ENCODE results near the gene SYT8. TPM values are rescaled to one million over a fixed set of nuclear protein-coding genes. Genes with fewer than 3 reads are reported as not detected.
A peak's percentile ranks its signal among the peaks of the same experiment; 100 is the strongest.

The SYT8 gene
- total RNA-seq, 1 donor from 2014 or later, result not detected

DNA sequence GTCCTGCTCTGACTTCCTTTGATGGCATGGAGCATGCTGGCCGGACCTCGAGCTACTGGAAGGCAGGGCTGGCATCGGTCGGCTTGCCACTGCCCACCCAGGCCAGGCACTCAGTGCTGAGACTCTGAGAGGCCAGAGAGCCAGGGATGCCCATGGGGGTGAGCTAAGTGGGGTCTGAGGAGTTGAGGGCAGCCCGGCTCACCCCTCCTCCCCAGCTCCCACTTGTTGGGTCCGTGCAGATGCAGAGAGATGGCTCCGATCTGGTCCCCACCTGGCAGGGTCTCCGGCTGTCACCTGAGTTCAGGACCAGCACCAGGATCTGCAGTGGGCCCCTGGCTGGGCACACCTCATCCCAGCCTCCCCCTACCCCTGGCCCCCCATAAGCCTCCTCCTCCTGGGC is 31.4 kb downstream of the SYT8 start:
- H3K9ac ChIP-seq, result no peak overlapping the region
- no peaks in the 10 kb centered on the region for H3K36me3 ChIP-seq
- Mint-ChIP-seq H3K4me1 (peaks cover 38% of the 10 kb centered on the region), H3K36me3 (no peaks in the 10 kb centered on the region), H3K9me3 (no peaks in the 10 kb centered on the region), H3K4me3 (no peak overlapping the region), H3K27ac (no peak overlapping the region), H3K27me3 (ENCODE audit: insufficient read depth, low read depth) (peaks cover 14% of the 10 kb centered on the region)
- no peaks in the 10 kb centered on the region for H4K20me1 ChIP-seq (ENCODE audit: low read depth)
- H3K27ac ChIP-seq, result no peak overlapping the region
- H2AFZ ChIP-seq (replicated peaks), result no peak overlapping the region
- no peak overlapping the region for H3K4me2 ChIP-seq
- H3K27me3 ChIP-seq, result peaks cover 18% of the 10 kb centered on the region
- TF ChIP-seq EZH2 (IDR thresholded peaks at IDR 0.05), result no peak
- TF ChIP-seq EZH2phosphoT487 (IDR thresholded peaks at IDR 0.05), result no peak
- TF ChIP-seq, protein P1, sequence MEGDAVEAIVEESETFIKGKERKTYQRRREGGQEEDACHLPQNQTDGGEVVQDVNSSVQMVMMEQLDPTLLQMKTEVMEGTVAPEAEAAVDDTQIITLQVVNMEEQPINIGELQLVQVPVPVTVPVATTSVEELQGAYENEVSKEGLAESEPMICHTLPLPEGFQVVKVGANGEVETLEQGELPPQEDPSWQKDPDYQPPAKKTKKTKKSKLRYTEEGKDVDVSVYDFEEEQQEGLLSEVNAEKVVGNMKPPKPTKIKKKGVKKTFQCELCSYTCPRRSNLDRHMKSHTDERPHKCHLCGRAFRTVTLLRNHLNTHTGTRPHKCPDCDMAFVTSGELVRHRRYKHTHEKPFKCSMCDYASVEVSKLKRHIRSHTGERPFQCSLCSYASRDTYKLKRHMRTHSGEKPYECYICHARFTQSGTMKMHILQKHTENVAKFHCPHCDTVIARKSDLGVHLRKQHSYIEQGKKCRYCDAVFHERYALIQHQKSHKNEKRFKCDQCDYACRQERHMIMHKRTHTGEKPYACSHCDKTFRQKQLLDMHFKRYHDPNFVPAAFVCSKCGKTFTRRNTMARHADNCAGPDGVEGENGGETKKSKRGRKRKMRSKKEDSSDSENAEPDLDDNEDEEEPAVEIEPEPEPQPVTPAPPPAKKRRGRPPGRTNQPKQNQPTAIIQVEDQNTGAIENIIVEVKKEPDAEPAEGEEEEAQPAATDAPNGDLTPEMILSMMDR (IDR thresholded peaks at IDR 0.05), result no peak
- no peaks in the 10 kb centered on the region for H3K9me3 ChIP-seq (ENCODE audit: low read depth)
- no peaks in the 10 kb centered on the region for H3F3A ChIP-seq (ENCODE audit: low read depth)
- H3K4me1 ChIP-seq, result peaks cover 15% of the 10 kb centered on the region
- no peak for DNase-seq (ENCODE audit: low spot score)
- H3K4me3 ChIP-seq, result no peak overlapping the region
- H3K79me2 ChIP-seq (ENCODE audit: low read depth), result no peaks in the 10 kb centered on the region

DNA sequence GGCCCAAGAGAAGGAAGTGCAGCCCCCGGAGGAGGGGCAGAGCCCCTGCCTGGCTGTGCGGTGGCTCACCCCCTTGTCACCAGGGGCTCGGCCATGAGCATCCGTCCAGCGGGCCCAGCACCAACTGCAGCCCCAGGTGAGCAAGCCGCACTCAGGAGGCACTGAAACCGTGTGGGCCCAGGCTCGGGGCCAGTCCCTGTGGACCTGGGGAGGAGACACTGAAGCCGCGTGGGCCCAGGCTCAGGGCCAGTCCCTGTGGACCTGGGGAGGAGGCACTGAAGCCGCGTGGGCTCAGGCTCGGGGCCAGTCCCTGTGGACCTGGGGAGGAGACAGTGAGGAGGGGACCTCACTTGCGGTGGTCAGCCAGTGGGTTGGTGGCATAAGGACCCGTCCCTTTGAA is 32.0 kb downstream of the SYT8 start:
- no peaks in the 10 kb centered on the region for H3F3A ChIP-seq (ENCODE audit: low read depth)
- Mint-ChIP-seq H3K27me3 (ENCODE audit: insufficient read depth, low read depth) (peaks cover 14% of the 10 kb centered on the region), H3K36me3 (no peaks in the 10 kb centered on the region), H3K27ac (no peak overlapping the region), H3K9me3 (no peaks in the 10 kb centered on the region), H3K4me1 (peaks cover 38% of the 10 kb centered on the region), H3K4me3 (no peak overlapping the region)
- H3K27ac ChIP-seq, result no peak overlapping the region
- H3K9ac ChIP-seq, result no peak overlapping the region
- H3K27me3 ChIP-seq, result peaks cover 16% of the 10 kb centered on the region
- no peak overlapping the region for H3K4me3 ChIP-seq
- H3K79me2 ChIP-seq (ENCODE audit: low read depth), result no peaks in the 10 kb centered on the region
- no peaks in the 10 kb centered on the region for H3K36me3 ChIP-seq
- H3K4me1 ChIP-seq, result peaks cover 15% of the 10 kb centered on the region
- no peak for DNase-seq (ENCODE audit: low spot score)
- no peaks in the 10 kb centered on the region for H3K9me3 ChIP-seq (ENCODE audit: low read depth)
- no peak overlapping the region for H3K4me2 ChIP-seq
- H2AFZ ChIP-seq (replicated peaks), result no peak overlapping the region
- H4K20me1 ChIP-seq (ENCODE audit: low read depth), result no peaks in the 10 kb centered on the region
- TF ChIP-seq, protein P1 (IDR thresholded peaks at IDR 0.05), result no peak
- no peak for TF ChIP-seq EZH2phosphoT487 (IDR thresholded peaks at IDR 0.05)

DNA sequence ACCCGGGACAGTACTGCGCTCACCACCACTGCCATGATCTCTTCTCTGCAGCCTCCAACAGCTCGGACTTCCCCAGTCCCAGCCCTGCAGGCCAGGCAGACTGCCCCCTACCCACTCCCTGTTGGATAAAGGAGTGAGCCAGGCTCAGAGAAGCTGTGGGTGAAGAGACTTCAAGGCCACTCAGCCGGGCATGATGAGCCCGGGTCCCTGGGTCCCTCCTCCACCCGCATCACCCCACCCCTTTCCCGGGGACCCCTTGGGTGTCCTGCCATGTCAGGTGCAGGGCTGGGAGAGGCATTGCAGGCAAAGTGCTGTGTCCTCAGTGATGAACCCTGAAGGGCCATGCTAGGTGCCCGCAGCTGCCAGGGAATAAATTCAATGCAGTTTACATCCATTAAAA is 32.6 kb downstream of the SYT8 start:
- Mint-ChIP-seq H3K9me3 (no peaks in the 10 kb centered on the region), H3K27me3 (ENCODE audit: insufficient read depth, low read depth) (peaks cover 14% of the 10 kb centered on the region)

More for the DNA sequence above, 32.6 kb downstream of the SYT8 start:
- Histone ChIP-seq H3K36me3 (no peaks in the 10 kb centered on the region), H4K20me1 (ENCODE audit: low read depth) (no peaks in the 10 kb centered on the region), H3K9ac (no peak overlapping the region), H3K4me2 (no peak overlapping the region), H3K4me1 (peaks cover 15% of the 10 kb centered on the region), H3K4me3 (no peak overlapping the region), H3F3A (ENCODE audit: low read depth) (no peaks in the 10 kb centered on the region), H3K27me3 (peaks cover 16% of the 10 kb centered on the region), H3K79me2 (ENCODE audit: low read depth) (no peaks in the 10 kb centered on the region), H2AFZ (replicated peaks) (no peak overlapping the region), H3K9me3 (ENCODE audit: low read depth) (no peaks in the 10 kb centered on the region), H3K27ac (no peak overlapping the region)
- TF ChIP-seq EZH2phosphoT487 (IDR thresholded peaks at IDR 0.05) (no peak), EZH2 (IDR thresholded peaks at IDR 0.05) (no peak)
- TF ChIP-seq, protein P1 (IDR thresholded peaks at IDR 0.05), result no peak
- peaks cover 38% of the 10 kb centered on the region for H3K4me1 Mint-ChIP-seq
- H3K27ac Mint-ChIP-seq, result peak overlapping the region; percentile 57
- H3K36me3 Mint-ChIP-seq, result no peaks in the 10 kb centered on the region
- DNase-seq (ENCODE audit: low spot score), result no peak
- H3K4me3 Mint-ChIP-seq, result no peak overlapping the region

Measured in neural progenitor cell (in vitro differentiated cells).